ENCODE data around the gene GET4. TPM values are rescaled to one million over a fixed set of nuclear protein-coding genes. Genes with fewer than 3 reads are reported as not detected.

The GET4 gene
- total and polyA plus RNA-seq, 2 of the 13 experiments (the other 11 are each of a cell fraction or from before 2014, with no cell fraction given): 28.2 to 35.2 TPM

DNA sequence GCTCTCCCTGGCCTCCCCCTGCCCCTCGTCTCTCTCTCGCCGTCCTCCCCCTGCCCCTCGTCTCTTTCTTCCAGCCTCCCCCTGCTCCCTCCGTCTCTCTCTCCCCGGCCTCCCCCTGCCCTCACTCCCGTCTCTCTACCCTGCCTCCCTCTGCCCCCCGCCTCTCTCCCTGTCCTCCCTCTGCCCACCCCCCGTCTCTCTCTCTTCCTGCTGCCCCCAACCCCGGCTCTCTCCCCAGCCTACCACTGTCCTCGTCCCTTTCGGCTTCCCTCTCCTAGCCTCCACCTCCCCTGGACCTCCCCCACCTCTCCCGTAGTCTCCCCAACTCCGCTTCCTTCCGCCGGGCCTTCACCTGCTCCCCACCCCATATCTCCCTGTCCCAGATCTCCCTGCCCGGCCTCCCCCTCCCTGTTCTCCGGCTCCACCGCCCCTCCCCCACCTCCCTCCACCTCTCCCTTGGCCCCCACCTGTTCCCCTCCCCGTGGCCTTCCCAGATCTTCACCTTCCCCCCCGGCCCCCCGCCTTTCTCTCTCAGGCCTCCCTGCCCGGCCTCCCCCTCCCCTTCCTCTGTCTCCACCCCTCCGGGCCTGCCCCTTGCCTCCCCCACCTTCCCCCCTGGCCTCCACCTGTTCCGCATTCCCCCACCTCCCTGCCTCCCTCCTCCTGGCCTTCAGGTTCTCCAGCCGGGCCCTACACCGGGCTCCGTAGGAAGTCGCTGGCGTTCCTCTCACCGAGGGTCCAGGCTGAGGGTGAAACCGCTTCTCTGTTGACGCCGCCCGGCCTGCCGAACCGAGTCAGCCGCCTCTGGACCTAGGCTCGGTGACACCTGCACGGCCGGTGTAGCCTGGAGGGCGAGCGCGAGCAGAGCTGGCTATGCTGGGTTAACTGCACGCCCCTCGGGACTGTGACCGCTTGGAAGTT lies 1.2 kb downstream of the GET4 start:
- DNase-seq (ENCODE audit: low spot score) (peak; percentile 23), ATAC-seq (peak; percentile 23), FAIRE-seq (no peak)
- in situ Hi-C loops (cut with HindIII; ENCODE audit: extremely low pct_ligation_motif_present, low pct_unique_long_range_greater_than_20kb): no loop called here
- ChIA-PET POLR2A (interaction anchor here (1.0 to 2.0 kb wide), 3 partner anchors 14 to 100 kb away, joined by 3 to 6 read pairs (median 6); no protein-coding TSS in a partner anchor), CTCF (ENCODE audit: low intra/inter-chr PET ratio, low total read pairs) (no interaction called here)
- H4K20me1 ChIP-seq (ENCODE audit: insufficient read depth, low read length): peaks cover 30% of the 10 kb centered on the region; the same call in 1 of the 2 replicates
- no peaks in the 10 kb centered on the region for H3K9me3 ChIP-seq (ENCODE audit: low read length)
- peaks cover 41% of the 10 kb centered on the region for H3K4me1 ChIP-seq (ENCODE audit: insufficient read depth, low read length)
- H3K4me2 ChIP-seq (ENCODE audit: low read depth, low read length): peak overlapping the region; percentile 89
- peak overlapping the region; percentile 92 for H3K9ac ChIP-seq (ENCODE audit: insufficient read depth, low read depth, low read length)
- no TSS peak for BruUV-seq (replicated peaks)
- peaks cover 46% of the 10 kb centered on the region for H3K79me2 ChIP-seq (ENCODE audit: insufficient read depth, low read length)
- WGBS (ENCODE audit: low lambda C conversion rate): 3% methylated on average over 33 of the region's 47 CpGs
- peak overlapping the region; percentile 73 to 98 (median 86) for H3K4me3 ChIP-seq (replicated peaks in 1 of 3; ENCODE audit: insufficient read depth in 1 of 3, low read depth in 2 of 3, low read length in 3 of 3)
- no peaks in the 10 kb centered on the region for H3K27me3 ChIP-seq (ENCODE audit: control insufficient read depth in 1 of 2, insufficient read depth in 2 of 2, low read length in 2 of 2)
- peak overlapping the region; percentile 83 for H3K27ac ChIP-seq (ENCODE audit: extremely low read length, insufficient read depth, low read length)
- intact Hi-C loops (cut with micrococcal nuclease; ENCODE audit: unreplicated experiment): loop anchor here (5.0 to 10.0 kb wide), 2 partner anchors 63 to 75 kb away; partner anchors contain the start of gene ADAP1
- no peak overlapping the region for H2AFZ ChIP-seq (ENCODE audit: low read length)
- H3K36me3 ChIP-seq (replicated peaks in 1 of 2; ENCODE audit: control insufficient read depth in 1 of 2, insufficient read depth in 2 of 2, low read length in 2 of 2): peaks cover 4 to 15% of the 10 kb centered on the region in 2 experiments; a peak in 4 of 5 replicates
- no peak for TF ChIP-seq ZNF101 (CRISPR knock-in tag; IDR thresholded peaks at IDR 0.05; ENCODE audit: borderline replicate concordance, low read depth)
- no peak for TF ChIP-seq SCMH1 (CRISPR knock-in tag; IDR thresholded peaks at IDR 0.05; ENCODE audit: borderline replicate concordance)
- TF ChIP-seq, protein P1, sequence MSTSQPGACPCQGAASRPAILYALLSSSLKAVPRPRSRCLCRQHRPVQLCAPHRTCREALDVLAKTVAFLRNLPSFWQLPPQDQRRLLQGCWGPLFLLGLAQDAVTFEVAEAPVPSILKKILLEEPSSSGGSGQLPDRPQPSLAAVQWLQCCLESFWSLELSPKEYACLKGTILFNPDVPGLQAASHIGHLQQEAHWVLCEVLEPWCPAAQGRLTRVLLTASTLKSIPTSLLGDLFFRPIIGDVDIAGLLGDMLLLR (CRISPR knock-in tag; IDR thresholded peaks at IDR 0.05): 0 out of 2 replicates have a peak, but pooled peaks have one; percentile 26
- TF ChIP-seq NRL (CRISPR knock-in tag; IDR thresholded peaks at IDR 0.05; ENCODE audit: borderline replicate concordance): 0 out of 2 replicates have a peak, but pooled peaks have one; percentile 21
- TF ChIP-seq, protein P2, sequence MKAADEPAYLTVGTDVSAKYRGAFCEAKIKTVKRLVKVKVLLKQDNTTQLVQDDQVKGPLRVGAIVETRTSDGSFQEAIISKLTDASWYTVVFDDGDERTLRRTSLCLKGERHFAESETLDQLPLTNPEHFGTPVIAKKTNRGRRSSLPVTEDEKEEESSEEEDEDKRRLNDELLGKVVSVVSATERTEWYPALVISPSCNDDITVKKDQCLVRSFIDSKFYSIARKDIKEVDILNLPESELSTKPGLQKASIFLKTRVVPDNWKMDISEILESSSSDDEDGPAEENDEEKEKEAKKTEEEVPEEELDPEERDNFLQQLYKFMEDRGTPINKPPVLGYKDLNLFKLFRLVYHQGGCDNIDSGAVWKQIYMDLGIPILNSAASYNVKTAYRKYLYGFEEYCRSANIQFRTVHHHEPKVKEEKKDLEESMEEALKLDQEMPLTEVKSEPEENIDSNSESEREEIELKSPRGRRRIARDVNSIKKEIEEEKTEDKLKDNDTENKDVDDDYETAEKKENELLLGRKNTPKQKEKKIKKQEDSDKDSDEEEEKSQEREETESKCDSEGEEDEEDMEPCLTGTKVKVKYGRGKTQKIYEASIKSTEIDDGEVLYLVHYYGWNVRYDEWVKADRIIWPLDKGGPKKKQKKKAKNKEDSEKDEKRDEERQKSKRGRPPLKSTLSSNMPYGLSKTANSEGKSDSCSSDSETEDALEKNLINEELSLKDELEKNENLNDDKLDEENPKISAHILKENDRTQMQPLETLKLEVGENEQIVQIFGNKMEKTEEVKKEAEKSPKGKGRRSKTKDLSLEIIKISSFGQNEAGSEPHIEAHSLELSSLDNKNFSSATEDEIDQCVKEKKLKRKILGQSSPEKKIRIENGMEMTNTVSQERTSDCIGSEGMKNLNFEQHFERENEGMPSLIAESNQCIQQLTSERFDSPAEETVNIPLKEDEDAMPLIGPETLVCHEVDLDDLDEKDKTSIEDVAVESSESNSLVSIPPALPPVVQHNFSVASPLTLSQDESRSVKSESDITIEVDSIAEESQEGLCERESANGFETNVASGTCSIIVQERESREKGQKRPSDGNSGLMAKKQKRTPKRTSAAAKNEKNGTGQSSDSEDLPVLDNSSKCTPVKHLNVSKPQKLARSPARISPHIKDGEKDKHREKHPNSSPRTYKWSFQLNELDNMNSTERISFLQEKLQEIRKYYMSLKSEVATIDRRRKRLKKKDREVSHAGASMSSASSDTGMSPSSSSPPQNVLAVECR (CRISPR knock-in tag; IDR thresholded peaks at IDR 0.05; ENCODE audit: borderline replicate concordance): 0 out of 2 replicates have a peak, but pooled peaks have one; percentile 8
- TF ChIP-seq CENPX (CRISPR knock-in tag; IDR thresholded peaks at IDR 0.05): no peak
- TF ChIP-seq TEAD3 (CRISPR knock-in tag; optimal IDR thresholded peaks at IDR 0.05; ENCODE audit: borderline replicate concordance): peak; percentile 19
- 0 out of 2 replicates have a peak, but pooled peaks have one; percentile 31 for TF ChIP-seq ELF1 (CRISPR knock-in tag; IDR thresholded peaks at IDR 0.05)
- TF ChIP-seq MAF1 (CRISPR knock-in tag; IDR thresholded peaks at IDR 0.05; ENCODE audit: borderline replicate concordance): no peak
- TF ChIP-seq, protein P3, sequence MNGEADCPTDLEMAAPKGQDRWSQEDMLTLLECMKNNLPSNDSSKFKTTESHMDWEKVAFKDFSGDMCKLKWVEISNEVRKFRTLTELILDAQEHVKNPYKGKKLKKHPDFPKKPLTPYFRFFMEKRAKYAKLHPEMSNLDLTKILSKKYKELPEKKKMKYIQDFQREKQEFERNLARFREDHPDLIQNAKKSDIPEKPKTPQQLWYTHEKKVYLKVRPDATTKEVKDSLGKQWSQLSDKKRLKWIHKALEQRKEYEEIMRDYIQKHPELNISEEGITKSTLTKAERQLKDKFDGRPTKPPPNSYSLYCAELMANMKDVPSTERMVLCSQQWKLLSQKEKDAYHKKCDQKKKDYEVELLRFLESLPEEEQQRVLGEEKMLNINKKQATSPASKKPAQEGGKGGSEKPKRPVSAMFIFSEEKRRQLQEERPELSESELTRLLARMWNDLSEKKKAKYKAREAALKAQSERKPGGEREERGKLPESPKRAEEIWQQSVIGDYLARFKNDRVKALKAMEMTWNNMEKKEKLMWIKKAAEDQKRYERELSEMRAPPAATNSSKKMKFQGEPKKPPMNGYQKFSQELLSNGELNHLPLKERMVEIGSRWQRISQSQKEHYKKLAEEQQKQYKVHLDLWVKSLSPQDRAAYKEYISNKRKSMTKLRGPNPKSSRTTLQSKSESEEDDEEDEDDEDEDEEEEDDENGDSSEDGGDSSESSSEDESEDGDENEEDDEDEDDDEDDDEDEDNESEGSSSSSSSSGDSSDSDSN (CRISPR knock-in tag; IDR thresholded peaks at IDR 0.05): peak; percentile 47; the same call in 1 of the 2 replicates
- TF ChIP-seq ZSCAN25 (CRISPR knock-in tag; IDR thresholded peaks at IDR 0.05): peak; percentile 69; the same call in 1 of the 2 replicates

Data from HepG2 (cell line).